HepG2 (cell line): ENCODE data around the gene MYBPC2. TPM values are rescaled to one million over a fixed set of nuclear protein-coding genes. Genes with fewer than 3 reads are reported as not detected.

Experiments
- ARNT ChIP-seq: fragments of 450-650 bp; IDR thresholded peaks from 2 replicates; pipeline ENCODE4 v1.6.1; 2017
- FLYWCH1 ChIP-seq: sonication (generic); formaldehyde crosslinking; IDR thresholded peaks from 2 replicates; pipeline ENCODE4 v1.8.1; 2023; ENCODE audit warnings: mild to moderate bottlenecking, missing genetic modification reagents
- FOXO4 ChIP-seq: sonication (generic); formaldehyde crosslinking; conservative IDR thresholded peaks from 2 replicates; pipeline ENCODE4 v1.8.1; 2023; ENCODE audit warnings: missing genetic modification reagents
- HMGXB3 ChIP-seq: sonication (generic); formaldehyde crosslinking; IDR thresholded peaks from 2 replicates; pipeline ENCODE4 v1.4.0; 2020; ENCODE audit warnings: missing genetic modification reagents, borderline replicate concordance
- KDM1A ChIP-seq: IDR thresholded peaks from 2 replicates; pipeline ENCODE4 v1.6.1; 2016; ENCODE audit warnings: missing compliant biosample characterization
- KDM3A ChIP-seq: IDR thresholded peaks from 2 replicates; pipeline ENCODE4 v1.6.1; 2018; ENCODE audit warnings: low read depth, missing compliant biosample characterization
- MXD3 ChIP-seq: IDR thresholded peaks from 2 replicates; pipeline ENCODE4 v1.6.1; 2016; ENCODE audit warnings: mild to moderate bottlenecking, missing biosample characterization, missing genetic modification reagents
- MYC ChIP-seq: sonication (generic); formaldehyde crosslinking; IDR thresholded peaks from 2 replicates; pipeline ENCODE4 v1.9.0; 2021; ENCODE audit warnings: missing genetic modification reagents, borderline replicate concordance
- NFIB ChIP-seq: sonication (generic); formaldehyde crosslinking; IDR thresholded peaks from 2 replicates; pipeline ENCODE4 v1.9.0; 2021; ENCODE audit warnings: missing genetic modification reagents, mild to moderate bottlenecking, borderline replicate concordance
- RFX1 ChIP-seq: fragments of 450-650 bp; IDR thresholded peaks from 2 replicates; pipeline ENCODE4 v1.6.1; 2017
- SMARCC2 ChIP-seq: fragments of 450-650 bp; IDR thresholded peaks from 2 replicates; pipeline ENCODE4 v1.6.1; 2017; ENCODE audit warnings: antibody characterized with exemption, mild to moderate bottlenecking
- TFDP2 ChIP-seq: sonication (generic); formaldehyde crosslinking; IDR thresholded peaks from 2 replicates; pipeline ENCODE4 v1.4.0; 2020; ENCODE audit warnings: missing genetic modification reagents
- ZBTB8A ChIP-seq: sonication (generic); formaldehyde crosslinking; IDR thresholded peaks from 2 replicates; pipeline ENCODE4 v1.4.0; 2020; ENCODE audit warnings: mild to moderate bottlenecking, low read depth, missing genetic modification reagents, borderline replicate concordance
- ZNF563 ChIP-seq: sonication (generic); formaldehyde crosslinking; IDR thresholded peaks from 2 replicates; pipeline ENCODE4 v1.8.0; 2022; ENCODE audit warnings: mild to moderate bottlenecking, moderate library complexity, missing genetic modification reagents
- ZNF577 ChIP-seq: sonication (generic); formaldehyde crosslinking; IDR thresholded peaks from 2 replicates; pipeline ENCODE4 v1.4.0; 2020; ENCODE audit warnings: mild to moderate bottlenecking, low read depth, missing genetic modification reagents, borderline replicate concordance
- polyA plus RNA-seq, 8 experiments: library from polyadenylated mRNA; depleted of rRNA in 3 of 8; stranded (reverse) in 7 of 8; unstranded in 1 of 8; fragments of >200 nt; fragmentation: Illumina TruSeq in 4 of 8; extraction: Trizol in 4 of 8; gene quantifications; 2 replicates each; pipeline versions ENCODE4 v1.2.1 to v1.2.3, GENCODE V29; 2011 to 2016; ENCODE audit warnings: low read depth in 4 of 8, missing spikeins in 1 of 8, mixed read lengths in 1 of 8; ENCODE audit not compliant: insufficient read depth in 1 of 8
- total RNA-seq, 5 experiments: library from RNA; depleted of rRNA; stranded (reverse); fragments of >200 nt; fragmentation: Illumina TruSeq; extraction: Trizol; gene quantifications; 2 replicates each; pipeline ENCODE4 v1.2.3, GENCODE V29; 2016; ENCODE audit warnings: low read depth in 1 of 5

Gene MYBPC2
- total and polyA plus RNA-seq, 2 of the 13 experiments (the other 11 are each of a cell fraction or from before 2014, with no cell fraction given), result not detected

- no peak for TF ChIP-seq RFX1
- no peak for TF ChIP-seq MXD3 (CRISPR knock-in tag)
- TF ChIP-seq HMGXB3 (CRISPR knock-in tag), result no peak
- TF ChIP-seq ZBTB8A (CRISPR knock-in tag), result no peak
- TF ChIP-seq MYC, result no peak
- no peak for TF ChIP-seq KDM3A (CRISPR knock-in tag)
- no peak for TF ChIP-seq FLYWCH1 (CRISPR knock-in tag)
- no peak for TF ChIP-seq SMARCC2
- TF ChIP-seq ZNF563 (CRISPR knock-in tag), result no peak
- TF ChIP-seq ZNF577 (CRISPR knock-in tag), result no peak
- no peak for TF ChIP-seq ARNT
- no peak for TF ChIP-seq KDM1A (CRISPR knock-in tag)
- no peak for TF ChIP-seq FOXO4 (CRISPR knock-in tag)
- TF ChIP-seq TFDP2 (CRISPR knock-in tag), result no peak
- TF ChIP-seq NFIB, result no peak
These were observed 38.7 kb upstream of the MYBPC2 start (continued) for GRCh38 chr19:50394017-50394416.
